IPS-18c (cell line): Measurements from ENCODE around the gene CCNYL1.
"Not testable (repeated sequence)": the region's sequence is repeated elsewhere in the genome, so short reads cannot be mapped to it uniquely, and the experiment has no call there.

Experiments used
- H3K4me3 ChIP-seq: 2 replicates; pipeline ENCODE4 v1.7.0; 2013; ENCODE audit warnings: low read depth, mild to moderate bottlenecking, low read length, moderate library complexity; ENCODE audit not compliant: insufficient read depth
- H3K9me3 ChIP-seq: one replicate; pipeline ENCODE4 v1.6.1; 2013; ENCODE audit warnings: mild to moderate bottlenecking, low read length, moderate library complexity; ENCODE audit not compliant: control insufficient read depth, insufficient read depth

The CCNYL1 gene

DNA sequence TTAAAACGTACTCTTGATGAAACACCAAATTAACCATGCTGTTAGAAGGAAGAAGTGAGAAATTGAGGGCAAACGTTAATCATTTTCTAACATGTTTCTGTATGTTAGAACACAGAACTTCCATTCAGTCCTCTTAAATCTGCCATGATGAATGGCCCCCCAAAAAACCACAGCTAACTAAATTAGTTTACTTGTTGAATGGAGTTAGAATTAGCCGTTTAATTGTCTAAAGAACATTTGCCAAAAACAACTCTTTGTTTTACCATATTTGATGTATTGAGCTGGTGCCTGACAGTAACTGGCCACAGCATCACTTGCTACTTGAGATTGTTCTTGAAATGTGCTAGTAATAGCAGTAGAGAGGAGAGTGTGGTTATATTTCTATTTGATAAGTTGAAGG is 12.7 kb downstream of the CCNYL1 start:
- H3K4me3 ChIP-seq: no peak overlapping the region
- no peaks in the 10 kb centered on the region for H3K9me3 ChIP-seq

GRCh38 chr2:207725873-207726578 is 14.6 kb downstream of the CCNYL1 start:
- Histone ChIP-seq H3K9me3 (no peaks in the 10 kb centered on the region), H3K4me3 (no peak overlapping the region)

DNA sequence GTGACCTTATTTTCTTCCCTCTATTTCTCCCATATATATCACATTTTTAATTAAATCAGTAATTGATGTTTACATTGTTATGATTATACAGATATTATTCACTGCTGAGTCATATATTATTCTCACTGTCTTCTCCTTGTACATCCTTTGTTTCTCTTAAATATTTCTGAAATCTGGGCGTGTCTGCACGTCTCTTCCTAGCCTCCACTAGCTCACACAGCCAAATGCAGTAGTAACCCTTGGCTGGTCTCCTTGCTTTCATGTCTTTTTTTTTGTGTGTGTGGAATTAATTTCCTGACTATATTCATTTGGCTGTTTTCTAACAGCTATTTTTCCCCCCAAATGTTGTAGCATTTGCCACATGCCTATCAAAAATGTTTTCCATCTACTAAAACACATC is 15.8 kb downstream of the CCNYL1 start:
- no peaks in the 10 kb centered on the region for H3K9me3 ChIP-seq
- no peak overlapping the region for H3K4me3 ChIP-seq

- no peak overlapping the region for H3K4me3 ChIP-seq
- H3K9me3 ChIP-seq: no peaks in the 10 kb centered on the region
Observed at GRCh38 chr2:207729465-207729998, 18.1 kb downstream of the CCNYL1 start.

DNA sequence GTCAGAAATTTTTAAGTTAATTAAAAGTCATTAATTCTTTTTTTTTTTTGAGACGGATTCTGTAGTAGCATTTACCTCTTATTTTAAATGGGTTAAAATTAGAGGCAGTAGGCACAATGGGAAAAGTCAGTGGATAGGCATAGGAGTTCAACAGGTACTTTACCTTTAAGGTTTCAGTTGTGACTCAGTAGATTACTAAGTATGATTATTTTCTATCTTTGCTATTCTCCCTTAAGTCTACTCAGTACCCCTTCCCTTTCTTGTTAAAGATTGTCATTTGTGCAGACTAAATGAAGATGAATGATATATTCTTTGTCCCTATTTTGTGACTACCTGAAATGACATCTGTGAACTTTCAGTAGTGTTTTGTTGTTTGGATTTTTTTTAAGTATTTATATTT is 19.7 kb downstream of the CCNYL1 start:
- Histone ChIP-seq H3K9me3 (no peaks in the 10 kb centered on the region), H3K4me3 (no peak overlapping the region)

DNA sequence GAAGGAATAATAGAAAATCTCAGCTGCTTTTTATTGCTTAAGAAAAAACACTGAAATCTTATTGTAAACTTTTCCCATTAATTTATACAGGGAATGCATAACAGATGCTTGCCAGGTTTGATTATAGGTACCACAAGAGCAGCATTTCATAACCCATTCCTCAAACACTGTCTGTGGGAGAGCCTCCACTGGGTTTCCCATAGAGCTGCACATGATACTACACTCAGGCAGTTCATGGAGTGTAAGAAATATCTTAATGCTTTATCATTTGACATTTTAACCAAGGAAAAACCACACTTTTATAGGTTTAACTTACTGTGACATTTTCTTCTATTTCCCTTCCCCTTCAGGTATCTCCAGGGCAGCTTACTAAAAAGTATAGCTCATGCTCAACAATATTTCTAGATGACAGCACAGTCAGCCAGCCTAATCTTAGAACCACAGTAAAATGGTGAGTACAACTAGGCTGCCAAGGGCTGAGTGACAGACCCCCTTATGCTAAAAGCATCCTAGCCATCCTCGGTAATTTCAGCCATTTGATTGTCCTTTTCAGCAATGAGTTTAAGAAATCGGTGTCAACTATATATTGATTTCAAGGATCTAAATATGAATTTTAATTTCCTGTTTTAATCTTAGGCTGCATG is 22.3 kb downstream of the CCNYL1 start:
- Histone ChIP-seq H3K4me3 (no peak overlapping the region), H3K9me3 (no peaks in the 10 kb centered on the region)

- H3K9me3 ChIP-seq: no peaks in the 10 kb centered on the region
- no peak overlapping the region for H3K4me3 ChIP-seq
Observed at GRCh38 chr2:207734264-207734635, 22.8 kb downstream of the CCNYL1 start.

GRCh38 chr2:207734636-207735512 is 23.4 kb downstream of the CCNYL1 start:
- no peaks in the 10 kb centered on the region for H3K9me3 ChIP-seq
- no peak overlapping the region for H3K4me3 ChIP-seq

- not testable (repeated sequence) for H3K4me3 ChIP-seq, H3K9me3 ChIP-seq
Observed at GRCh38 chr2:207735513-207735859, 24.0 kb downstream of the CCNYL1 start.

GRCh38 chr2:207743514-207743913 is 32.1 kb downstream of the CCNYL1 start:
- no peaks in the 10 kb centered on the region for H3K9me3 ChIP-seq
- no peak overlapping the region for H3K4me3 ChIP-seq

DNA sequence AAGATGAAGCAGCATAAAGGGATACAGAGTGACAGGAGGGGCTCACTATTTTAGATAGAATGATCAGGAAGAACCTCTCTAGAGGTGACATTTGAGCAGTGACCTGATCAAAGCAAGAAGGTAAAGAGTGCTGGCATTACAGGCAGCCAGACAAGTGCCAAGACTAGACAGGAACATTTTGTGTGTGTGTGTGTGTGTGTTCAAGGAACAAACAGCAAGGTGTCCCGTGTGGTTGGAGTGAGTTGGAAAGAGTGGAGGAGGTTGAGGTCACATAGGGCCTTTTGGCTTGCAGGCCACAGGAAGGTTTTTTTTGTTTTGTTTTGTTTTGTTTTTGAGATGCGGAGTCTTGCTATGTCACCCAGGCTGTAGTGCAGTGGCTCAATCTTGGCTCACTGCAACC is 32.6 kb downstream of the CCNYL1 start:
- no peak overlapping the region for H3K4me3 ChIP-seq

DNA sequence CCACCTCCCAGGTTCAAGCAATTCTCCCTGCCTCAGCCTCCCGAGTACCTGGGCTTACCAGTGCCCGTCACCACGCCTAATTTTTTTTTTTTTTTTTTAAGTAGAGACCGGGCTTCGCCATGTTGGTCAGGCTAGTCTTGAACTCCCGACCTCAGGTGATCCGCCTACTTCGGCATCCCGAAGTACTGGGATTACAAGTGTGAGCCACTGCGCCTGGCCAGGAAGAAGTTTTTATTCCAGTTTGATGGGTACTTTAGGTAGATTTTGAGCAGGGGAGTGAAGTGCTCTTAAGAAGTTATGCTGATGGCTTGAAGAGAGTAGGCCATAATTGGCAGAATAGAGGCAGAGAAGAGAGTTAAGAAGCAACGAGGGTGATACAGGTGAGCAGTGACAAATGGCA is 33.0 kb downstream of the CCNYL1 start:
- H3K4me3 ChIP-seq: no peak overlapping the region
- H3K9me3 ChIP-seq: no peaks in the 10 kb centered on the region

More for the DNA sequence above, 32.6 kb downstream of the CCNYL1 start:
- no peaks in the 10 kb centered on the region for H3K9me3 ChIP-seq

- H3K9me3 ChIP-seq: no peaks in the 10 kb centered on the region
- H3K4me3 ChIP-seq: no peak overlapping the region
Observed at GRCh38 chr2:207746131-207746530, 34.7 kb downstream of the CCNYL1 start.

- no peaks in the 10 kb centered on the region for H3K9me3 ChIP-seq
- H3K4me3 ChIP-seq: no peak overlapping the region
Observed at GRCh38 chr2:207747653-207748560, 36.5 kb downstream of the CCNYL1 start.

DNA sequence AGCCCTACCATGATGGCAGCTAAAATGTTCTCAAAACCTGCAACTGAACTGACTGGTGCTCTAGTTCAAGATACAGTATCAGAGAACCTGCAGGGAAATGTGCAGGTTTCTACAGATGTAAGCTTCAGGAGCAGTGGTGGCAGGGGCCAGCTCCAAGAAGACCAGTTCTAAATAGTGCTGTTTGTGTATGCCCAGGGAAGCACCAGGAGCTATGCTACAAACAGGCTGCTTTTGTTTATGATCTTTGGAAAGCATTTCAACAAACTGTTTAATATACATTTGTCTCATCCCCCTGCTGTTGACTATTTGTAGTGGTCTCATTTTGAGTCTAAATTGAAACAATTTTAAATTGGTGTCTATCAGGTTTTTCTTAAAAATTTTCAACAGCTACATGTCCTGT is 37.6 kb downstream of the CCNYL1 start:
- Histone ChIP-seq H3K9me3 (no peaks in the 10 kb centered on the region), H3K4me3 (no peak overlapping the region)

GRCh38 chr2:207749873-207750272 is 38.4 kb downstream of the CCNYL1 start:
- Histone ChIP-seq H3K4me3 (no peak overlapping the region), H3K9me3 (no peaks in the 10 kb centered on the region)

- H3K4me3 ChIP-seq: no peak overlapping the region
- no peaks in the 10 kb centered on the region for H3K9me3 ChIP-seq
Observed at GRCh38 chr2:207750345-207750744, 38.9 kb downstream of the CCNYL1 start.
